Endothelial cell of umbilical vein (primary cell): ENCODE measurements around the gene HOXB7. TPM values are rescaled to one million over a fixed set of nuclear protein-coding genes. Genes with fewer than 3 reads are reported as not detected.

Experiments used
- BruUV-seq: library from RNA; stranded (reverse); fragments of 400-500 nt; replicated peaks from 2 replicates; lab custom pipeline; 2021; lab: Mats Ljungman, UMichigan
- CTCF ChIA-PET: fragments of 300-600, 350-600 bp; sonication (Branson Sonifier 250); formaldehyde crosslinking; loops from one replicate; lab custom pipeline; 2021; ENCODE audit warnings: antibody characterized with exemption, inconsistent platforms; lab: Charles Lee
- POLR2A ChIA-PET: fragments of 300-600, 350-600 bp; sonication (Branson Sonifier 250); formaldehyde crosslinking; loops from one replicate; lab custom pipeline; 2021; ENCODE audit warnings: antibody characterized with exemption, inconsistent platforms; lab: Charles Lee
- DNase-seq: peaks from one replicate; pipeline ENCODE4 v3.0.0-alpha.2; 2011; ENCODE audit warnings: low read depth, low spot score
- FAIRE-seq: peaks from 2 replicates; lab custom pipeline; 2011; peaks lifted over from hg19 to GRCh38; lab: Jason Lieb, UNC
- H2AFZ ChIP-seq: 2 replicates; pipeline ENCODE4 v1.6.0; 2012; ENCODE audit warnings: low read depth, low read length, control low read depth, inconsistent platforms
- H3K27ac ChIP-seq: 2 replicates; pipeline ENCODE4 v1.5.1; 2011; ENCODE audit warnings: low read depth, mild to moderate bottlenecking, control low read depth, low read length, moderate library complexity; ENCODE audit not compliant: insufficient read depth
- H3K27me3 ChIP-seq, 2 experiments: 2 replicates each; pipeline versions ENCODE4 v1.6.0 to v1.6.1; 2011; ENCODE audit warnings: low read length in 2 of 2, mixed read lengths in 1 of 2; ENCODE audit not compliant: control insufficient read depth in 2 of 2, insufficient read depth in 2 of 2
- H3K36me3 ChIP-seq, 2 experiments: 2 replicates in 1 of 2; 3 replicates in 1 of 2; pipeline ENCODE4 v1.5.1; 2011; ENCODE audit warnings: low read length in 2 of 2, mild to moderate bottlenecking in 1 of 2, moderate library complexity in 1 of 2; ENCODE audit not compliant: control insufficient read depth in 2 of 2, insufficient read depth in 2 of 2; ENCODE audit errors: extremely low read depth in 1 of 2
- H3K4me1 ChIP-seq: 3 replicates; pipeline ENCODE4 v1.5.1; 2011; ENCODE audit warnings: mild to moderate bottlenecking, low read length; ENCODE audit not compliant: control insufficient read depth, insufficient read depth; ENCODE audit errors: extremely low read depth
- H3K4me2 ChIP-seq: 2 replicates; pipeline ENCODE4 v1.6.1; 2011; ENCODE audit warnings: low read length, control low read depth, mixed read lengths; ENCODE audit not compliant: insufficient read depth
- H3K4me3 ChIP-seq, 3 experiments: fragments of 200-600 bp in 1 of 3; sonication (generic), shearing (Covaris generic) in 1 of 3; replicated peaks in 1 of 3; 2 replicates each; pipeline ENCODE4 v1.5.1; 2011 to 2016; ENCODE audit warnings: control low read depth in 3 of 3, low read length in 3 of 3, mild to moderate bottlenecking in 2 of 3, inconsistent platforms in 1 of 3, low read depth in 1 of 3, moderate library complexity in 1 of 3; ENCODE audit not compliant: insufficient read depth in 1 of 3
- H3K79me2 ChIP-seq: 2 replicates; pipeline ENCODE4 v1.6.0; 2012; ENCODE audit warnings: low read length, inconsistent platforms; ENCODE audit not compliant: control insufficient read depth, insufficient read depth
- H3K9ac ChIP-seq: replicated peaks from 2 replicates; pipeline ENCODE3; 2011; ENCODE audit warnings: low read length, control low read depth; ENCODE audit not compliant: insufficient read depth; ENCODE audit errors: extremely low read depth
- H3K9me1 ChIP-seq: replicated peaks from 3 replicates; pipeline ENCODE4 v1.6.0; 2011; ENCODE audit warnings: mild to moderate bottlenecking, low read length; ENCODE audit not compliant: control insufficient read depth, insufficient read depth; ENCODE audit errors: extremely low read depth
- H3K9me3 ChIP-seq: replicated peaks from 2 replicates; pipeline ENCODE4 v1.5.1; 2012; ENCODE audit warnings: low read length, inconsistent platforms; ENCODE audit not compliant: control insufficient read depth, insufficient read depth
- H4K20me1 ChIP-seq: replicated peaks from 2 replicates; pipeline ENCODE3; 2011; ENCODE audit warnings: mild to moderate bottlenecking, low read length; ENCODE audit not compliant: control insufficient read depth, insufficient read depth; ENCODE audit errors: extremely low read depth
- EZH2 ChIP-seq: IDR thresholded peaks from 2 replicates; pipeline ENCODE4 v1.6.1; 2012; ENCODE audit warnings: borderline replicate concordance, low read depth, mild to moderate bottlenecking, moderate library complexity, low read length, inconsistent platforms; ENCODE audit not compliant: severe bottlenecking
- FOS ChIP-seq: IDR thresholded peaks from 2 replicates; pipeline ENCODE4 v1.6.1; 2011; ENCODE audit warnings: mild to moderate bottlenecking, low read length, moderate library complexity, borderline replicate concordance; ENCODE audit not compliant: insufficient read depth
- GATA2 ChIP-seq: IDR thresholded peaks from 2 replicates; pipeline ENCODE4 v1.7.0; 2011; ENCODE audit warnings: low read depth, mild to moderate bottlenecking, moderate library complexity, mixed read lengths, low read length; ENCODE audit not compliant: insufficient read length, insufficient read depth
- JUN ChIP-seq: IDR thresholded peaks from 2 replicates; pipeline ENCODE4 v1.6.1; 2011; ENCODE audit warnings: borderline replicate concordance, low read depth; ENCODE audit not compliant: insufficient read length, insufficient read depth
- MYC ChIP-seq: IDR thresholded peaks from one replicate; pipeline ENCODE4 v1.6.1; 2011; ENCODE audit warnings: mild to moderate bottlenecking, low read depth, low read length
- POLR2A ChIP-seq: IDR thresholded peaks from 2 replicates; pipeline ENCODE4 v1.6.1; 2012; ENCODE audit warnings: low read depth, mild to moderate bottlenecking, control low read depth, low read length
- POLR2AphosphoS5 ChIP-seq: IDR thresholded peaks from 2 replicates; pipeline ENCODE4 v1.6.1; 2012; ENCODE audit warnings: low read depth, mild to moderate bottlenecking, control low read depth, low read length, moderate library complexity; ENCODE audit not compliant: insufficient read depth
- dilution Hi-C: fragments of 300-500 bp; cut with MboI; formaldehyde crosslinking; loops from one replicate; pipeline ENCODE4 v1.15.0; 2019; ENCODE audit warnings: low sequenced_read_pairs; ENCODE audit not compliant: extremely low pct_ligation_motif_present
- intact Hi-C: fragments of 100-400 bp; cut with micrococcal nuclease; formaldehyde crosslinking; loops from one replicate; pipeline ENCODE4 v1.10.0; 2022
- polyA plus RNA-seq, 4 experiments: library from polyadenylated mRNA; depleted of rRNA in 3 of 4; stranded (reverse) in 3 of 4; unstranded in 1 of 4; fragments of >200 nt; gene quantifications; 2 replicates each; pipeline versions ENCODE4 v1.2.1 to v1.2.3, GENCODE V29; 2011 to 2012; ENCODE audit warnings: missing spikeins in 1 of 4
- total RNA-seq: library from RNA; stranded (reverse); gene quantifications from 2 replicates; pipeline ENCODE4 v1.2.3, GENCODE V29; 2021
- TF ChIP-seq, protein P1 (sequence below): IDR thresholded peaks from 2 replicates; pipeline ENCODE4 v1.6.1; 2011; ENCODE audit not compliant: insufficient read depth, insufficient read length
- TF ChIP-seq, protein P2 (sequence below), 2 donors: IDR thresholded peaks; 1 replicate in 1 of 2; 2 replicates in 1 of 2; pipeline ENCODE4 v1.5.1; 2011; ENCODE audit warnings: low read length in 2 of 2, mild to moderate bottlenecking in 2 of 2, moderate library complexity in 2 of 2, control low read depth in 1 of 2, inconsistent platforms in 1 of 2, low read depth in 1 of 2; ENCODE audit not compliant: insufficient read depth in 1 of 2; ENCODE audit errors: extremely low read depth in 1 of 2

The HOXB7 gene
- total and polyA plus RNA-seq, 2 donors (not counting 3 experiments of a cell fraction or from before 2014, with no cell fraction given): 23.5 to 24.5 TPM

GRCh38 chr17:48592057-48592514 is 18.7 kb downstream of the HOXB7 start:
- Histone ChIP-seq H3K36me3 (peaks cover 3 to 11% of the 10 kb centered on the region in 2 experiments), H3K27me3 (no peaks in the 10 kb centered on the region), H3K4me1 (peaks cover 30% of the 10 kb centered on the region), H3K27ac (no peak overlapping the region), H3K9me3 (no peaks in the 10 kb centered on the region), H3K9me1 (no peaks in the 10 kb centered on the region), H3K79me2 (peaks cover 26% of the 10 kb centered on the region), H3K9ac (no peak overlapping the region), H3K4me3 (no peak overlapping the region), H2AFZ (no peak overlapping the region), H4K20me1 (no peaks in the 10 kb centered on the region), H3K4me2 (no peak overlapping the region)
- DNase-seq (no peak), FAIRE-seq (no peak)
- ChIA-PET POLR2A (interaction anchor here (0.6 kb wide), 1 partner anchor 12 kb away, joined by 6 read pairs; no protein-coding TSS in a partner anchor), CTCF (interaction anchor here (0.6 to 4.2 kb wide), 12 partner anchors 35 to 333 kb away, joined by 3 to 31 read pairs (median 6); no protein-coding TSS in a partner anchor)
- no TSS peak for BruUV-seq
- TF ChIP-seq EZH2: no peak
- no peak for TF ChIP-seq GATA2
- TF ChIP-seq POLR2A: no peak
- TF ChIP-seq, protein P1, sequence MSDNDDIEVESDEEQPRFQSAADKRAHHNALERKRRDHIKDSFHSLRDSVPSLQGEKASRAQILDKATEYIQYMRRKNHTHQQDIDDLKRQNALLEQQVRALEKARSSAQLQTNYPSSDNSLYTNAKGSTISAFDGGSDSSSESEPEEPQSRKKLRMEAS: no peak
- TF ChIP-seq FOS: no peak
- TF ChIP-seq, protein P2, sequence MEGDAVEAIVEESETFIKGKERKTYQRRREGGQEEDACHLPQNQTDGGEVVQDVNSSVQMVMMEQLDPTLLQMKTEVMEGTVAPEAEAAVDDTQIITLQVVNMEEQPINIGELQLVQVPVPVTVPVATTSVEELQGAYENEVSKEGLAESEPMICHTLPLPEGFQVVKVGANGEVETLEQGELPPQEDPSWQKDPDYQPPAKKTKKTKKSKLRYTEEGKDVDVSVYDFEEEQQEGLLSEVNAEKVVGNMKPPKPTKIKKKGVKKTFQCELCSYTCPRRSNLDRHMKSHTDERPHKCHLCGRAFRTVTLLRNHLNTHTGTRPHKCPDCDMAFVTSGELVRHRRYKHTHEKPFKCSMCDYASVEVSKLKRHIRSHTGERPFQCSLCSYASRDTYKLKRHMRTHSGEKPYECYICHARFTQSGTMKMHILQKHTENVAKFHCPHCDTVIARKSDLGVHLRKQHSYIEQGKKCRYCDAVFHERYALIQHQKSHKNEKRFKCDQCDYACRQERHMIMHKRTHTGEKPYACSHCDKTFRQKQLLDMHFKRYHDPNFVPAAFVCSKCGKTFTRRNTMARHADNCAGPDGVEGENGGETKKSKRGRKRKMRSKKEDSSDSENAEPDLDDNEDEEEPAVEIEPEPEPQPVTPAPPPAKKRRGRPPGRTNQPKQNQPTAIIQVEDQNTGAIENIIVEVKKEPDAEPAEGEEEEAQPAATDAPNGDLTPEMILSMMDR (IDR thresholded peaks at IDR 0.05; ENCODE audit: extremely low read depth in 1 of 2, insufficient read depth in 1 of 2, low read depth in 1 of 2, low read length in 2 of 2): no peak
- no peak for TF ChIP-seq MYC
- no peak for TF ChIP-seq POLR2AphosphoS5
- no peak for TF ChIP-seq JUN
- intact Hi-C loops (no loop called here), dilution Hi-C loops (no loop called here)
